NCI-H187 treated with DMSO at 0.1 percent for 48 hours (cell line): ENCODE measurements around the gene CTSO.

Experiments used
- DNase-seq: peaks from one replicate; lab custom pipeline; 2025; lab: John Stamatoyannopoulos, UW

CTSO gene

GRCh38 chr4:155953151-155954117 lies at the start of gene CTSO:
CTSO (minus strand) TSS chr4:155953866; CDS start chr4:155953847, 19 bp downstream.
- no peak for DNase-seq

- no peak for DNase-seq
Observed at GRCh38 chr4:156000491-156000890, 46.8 kb upstream of the CTSO start.

GRCh38 chr4:155999725-156000124 lies 46.1 kb upstream of the CTSO start:
- DNase-seq, result no peak

- DNase-seq, result no peak
Observed at GRCh38 chr4:155995069-155995468, 41.4 kb upstream of the CTSO start.

- DNase-seq, result no peak
Observed at GRCh38 chr4:155984106-155984797, 30.6 kb upstream of the CTSO start.

GRCh38 chr4:155982736-155983385 lies 29.2 kb upstream of the CTSO start:
- no peak for DNase-seq

- no peak for DNase-seq
Observed at GRCh38 chr4:155978810-155979209, 25.1 kb upstream of the CTSO start.

GRCh38 chr4:155975511-155975910 lies 21.8 kb upstream of the CTSO start:
- no peak for DNase-seq

- no peak for DNase-seq
Observed at GRCh38 chr4:155974996-155975395, 21.3 kb upstream of the CTSO start.

- no peak for DNase-seq
Observed at GRCh38 chr4:155974476-155974749, 20.7 kb upstream of the CTSO start.

GRCh38 chr4:155973639-155974475 lies 20.2 kb upstream of the CTSO start:
- no peak for DNase-seq

GRCh38 chr4:155972098-155972497 lies 18.4 kb upstream of the CTSO start:
- no peak for DNase-seq

GRCh38 chr4:155966731-155967395 lies 13.2 kb upstream of the CTSO start:
- DNase-seq, result no peak

- DNase-seq, result no peak
Observed at GRCh38 chr4:155966171-155966570, 12.5 kb upstream of the CTSO start.

- DNase-seq, result no peak
Observed at GRCh38 chr4:155964016-155964891, 10.6 kb upstream of the CTSO start.

GRCh38 chr4:155962767-155963166 lies 9.1 kb upstream of the CTSO start:
- DNase-seq, result no peak

GRCh38 chr4:155961575-155961974 lies 7.9 kb upstream of the CTSO start:
- DNase-seq, result no peak

- no peak for DNase-seq
Observed at GRCh38 chr4:155960522-155960921, 6.9 kb upstream of the CTSO start.

GRCh38 chr4:155959417-155959816 lies 5.8 kb upstream of the CTSO start:
- no peak for DNase-seq

- DNase-seq, result no peak
Observed at GRCh38 chr4:155956461-155956860, 2.8 kb upstream of the CTSO start.
